ENCODE data around the gene RARRES1. TPM values are rescaled to one million over a fixed set of nuclear protein-coding genes. Genes with fewer than 3 reads are reported as not detected.

The RARRES1 gene
- total RNA-seq, 1 experiment from 2014 or later: 20.5 TPM

DNA sequence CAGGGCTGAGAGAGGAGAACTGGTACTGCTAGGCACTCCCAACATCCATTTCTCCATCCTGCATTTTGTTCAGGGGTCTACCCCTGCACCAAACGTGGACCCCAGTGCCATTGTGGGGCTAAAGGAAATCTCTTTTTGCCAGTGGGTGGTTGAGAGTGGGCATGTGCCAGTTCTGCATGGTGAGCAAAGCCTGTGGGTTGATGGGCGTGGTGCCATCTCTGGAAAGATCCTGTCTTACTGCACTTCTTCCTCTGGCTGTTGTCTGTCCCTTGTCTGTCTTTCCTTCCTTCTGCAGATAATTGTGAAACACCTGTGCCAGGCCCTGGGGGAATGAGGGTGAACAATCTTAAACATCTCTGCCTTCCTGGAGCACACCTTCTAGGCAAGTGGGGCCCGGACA, 1.4 kb upstream of the RARRES1 start:
- intact Hi-C loops (cut with micrococcal nuclease; ENCODE audit: unreplicated experiment): no loop called here
- no TSS peak for BruUV-seq (replicated peaks)

DNA sequence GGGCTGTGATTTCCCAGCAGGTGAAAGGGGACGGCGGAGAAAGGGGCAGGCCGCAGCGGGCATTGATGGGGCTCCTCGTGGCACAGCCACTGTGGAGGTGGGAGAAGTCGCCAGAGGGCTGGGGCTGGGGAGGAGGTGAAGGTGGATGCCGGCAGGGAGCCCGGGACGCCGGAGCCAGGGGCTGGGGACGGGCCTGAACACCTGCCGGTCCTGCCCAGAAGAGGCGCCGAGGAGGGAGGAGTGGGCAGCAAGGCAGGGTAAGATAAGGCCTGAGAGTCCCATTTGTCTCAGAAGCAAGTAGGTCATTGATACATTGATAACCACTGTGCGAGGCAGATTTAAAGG, 571 bp upstream of the RARRES1 start:
- DNase-seq: peak in 1 of 2 experiments; percentile 6
- Histone ChIP-seq H2AFZ (peak overlapping the region; percentile 80), H3K9me3 (ENCODE audit: insufficient read depth, low read depth) (no peaks in the 10 kb centered on the region), H3K4me3 (peak overlapping the region; percentile 58), H3F3A (ENCODE audit: insufficient read depth, low read depth) (peaks cover 19% of the 10 kb centered on the region), H3K4me2 (peak overlapping the region; percentile 81), H3K9me2 (ENCODE audit: insufficient read depth) (no peaks in the 10 kb centered on the region), H3K4me1 (replicated peaks; ENCODE audit: insufficient read depth) (peaks cover 36% of the 10 kb centered on the region), H3K27ac (peak overlapping the region; percentile 65), H4K20me1 (ENCODE audit: insufficient read depth) (no peaks in the 10 kb centered on the region), H3K27me3 (ENCODE audit: insufficient read depth, low read depth) (no peaks in the 10 kb centered on the region), H3K36me3 (ENCODE audit: low read depth) (0 out of 2 replicates have a peak, but pooled peaks cover 8% of the 10 kb centered on the region), H3K79me2 (ENCODE audit: low read depth) (peaks cover 39% of the 10 kb centered on the region)
- TF ChIP-seq, protein P1, sequence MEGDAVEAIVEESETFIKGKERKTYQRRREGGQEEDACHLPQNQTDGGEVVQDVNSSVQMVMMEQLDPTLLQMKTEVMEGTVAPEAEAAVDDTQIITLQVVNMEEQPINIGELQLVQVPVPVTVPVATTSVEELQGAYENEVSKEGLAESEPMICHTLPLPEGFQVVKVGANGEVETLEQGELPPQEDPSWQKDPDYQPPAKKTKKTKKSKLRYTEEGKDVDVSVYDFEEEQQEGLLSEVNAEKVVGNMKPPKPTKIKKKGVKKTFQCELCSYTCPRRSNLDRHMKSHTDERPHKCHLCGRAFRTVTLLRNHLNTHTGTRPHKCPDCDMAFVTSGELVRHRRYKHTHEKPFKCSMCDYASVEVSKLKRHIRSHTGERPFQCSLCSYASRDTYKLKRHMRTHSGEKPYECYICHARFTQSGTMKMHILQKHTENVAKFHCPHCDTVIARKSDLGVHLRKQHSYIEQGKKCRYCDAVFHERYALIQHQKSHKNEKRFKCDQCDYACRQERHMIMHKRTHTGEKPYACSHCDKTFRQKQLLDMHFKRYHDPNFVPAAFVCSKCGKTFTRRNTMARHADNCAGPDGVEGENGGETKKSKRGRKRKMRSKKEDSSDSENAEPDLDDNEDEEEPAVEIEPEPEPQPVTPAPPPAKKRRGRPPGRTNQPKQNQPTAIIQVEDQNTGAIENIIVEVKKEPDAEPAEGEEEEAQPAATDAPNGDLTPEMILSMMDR (conservative IDR thresholded peaks at IDR 0.05): no peak
- no peak for TF ChIP-seq EZH2 (IDR thresholded peaks at IDR 0.05; ENCODE audit: low read depth)
- intact Hi-C loops (cut with micrococcal nuclease; ENCODE audit: unreplicated experiment): no loop called here
- no TSS peak for BruUV-seq (replicated peaks)
- ChIA-PET CTCF (no interaction called here), POLR2A (ENCODE audit: unreplicated experiment) (no interaction called here)

More for the DNA sequence above, 1.4 kb upstream of the RARRES1 start:
- Histone ChIP-seq H2AFZ (no peak overlapping the region), H4K20me1 (ENCODE audit: insufficient read depth) (no peaks in the 10 kb centered on the region), H3K4me2 (peak overlapping the region; percentile 81), H3K9me3 (ENCODE audit: insufficient read depth, low read depth) (no peaks in the 10 kb centered on the region), H3K27me3 (ENCODE audit: insufficient read depth, low read depth) (no peaks in the 10 kb centered on the region), H3K4me3 (no peak overlapping the region), H3K36me3 (ENCODE audit: low read depth) (0 out of 2 replicates have a peak, but pooled peaks cover 8% of the 10 kb centered on the region), H3K27ac (no peak overlapping the region; the same call in 1 of the 2 replicates), H3F3A (ENCODE audit: insufficient read depth, low read depth) (peaks cover 12% of the 10 kb centered on the region), H3K79me2 (ENCODE audit: low read depth) (peaks cover 30% of the 10 kb centered on the region), H3K4me1 (replicated peaks; ENCODE audit: insufficient read depth) (peaks cover 28% of the 10 kb centered on the region), H3K9me2 (ENCODE audit: insufficient read depth) (no peaks in the 10 kb centered on the region)
- POLR2A ChIA-PET (ENCODE audit: unreplicated experiment): no interaction called here
- DNase-seq: peak in 1 of 2 experiments; percentile 28
- CTCF ChIA-PET: no interaction called here
- TF ChIP-seq, protein P1 (conservative IDR thresholded peaks at IDR 0.05): no peak
- no peak for TF ChIP-seq EZH2 (IDR thresholded peaks at IDR 0.05; ENCODE audit: low read depth)

DNA sequence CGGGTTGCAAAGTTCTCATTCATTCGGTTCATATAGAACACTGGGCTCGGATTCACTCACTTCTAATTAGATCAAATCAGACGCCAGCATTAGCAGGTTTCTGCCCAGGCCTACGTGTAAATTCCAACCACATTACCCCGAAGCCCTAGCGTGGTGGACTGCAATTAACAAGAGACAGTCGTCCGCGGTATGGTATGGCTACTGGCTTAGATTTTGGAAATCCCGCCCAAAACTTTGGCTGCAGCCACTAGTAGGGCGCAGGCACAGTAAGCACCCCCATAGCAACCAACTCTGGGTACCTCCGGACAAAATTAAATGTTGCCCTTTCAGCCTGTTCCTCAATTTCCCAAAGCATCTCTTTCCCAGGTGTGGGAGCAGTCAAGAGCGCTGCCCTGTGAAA, 771 bp downstream of the RARRES1 start:
- peak in 1 of 2 experiments; percentile 44 for DNase-seq
- Histone ChIP-seq H3K4me2 (peak overlapping the region; percentile 81), H3K27me3 (ENCODE audit: insufficient read depth, low read depth) (no peaks in the 10 kb centered on the region), H3K9me3 (ENCODE audit: insufficient read depth, low read depth) (no peaks in the 10 kb centered on the region), H3K4me1 (replicated peaks; ENCODE audit: insufficient read depth) (peaks cover 50% of the 10 kb centered on the region), H2AFZ (peak overlapping the region; percentile 30; the same call in 1 of the 2 replicates), H3K9me2 (ENCODE audit: insufficient read depth) (no peaks in the 10 kb centered on the region), H3K36me3 (ENCODE audit: low read depth) (0 out of 2 replicates have a peak, but pooled peaks cover 13% of the 10 kb centered on the region), H3F3A (ENCODE audit: insufficient read depth, low read depth) (peaks cover 29% of the 10 kb centered on the region), H3K27ac (peak overlapping the region; percentile 65), H4K20me1 (ENCODE audit: insufficient read depth) (no peaks in the 10 kb centered on the region), H3K4me3 (peak overlapping the region; percentile 58), H3K79me2 (ENCODE audit: low read depth) (peaks cover 50% of the 10 kb centered on the region)
- no peak for TF ChIP-seq EZH2 (IDR thresholded peaks at IDR 0.05; ENCODE audit: low read depth)
- TF ChIP-seq, protein P1 (conservative IDR thresholded peaks at IDR 0.05): no peak
- ChIA-PET CTCF (interaction anchor here (0.5 kb wide), 1 partner anchor 25 kb away, joined by 7 read pairs; no protein-coding TSS in a partner anchor), POLR2A (ENCODE audit: unreplicated experiment) (no interaction called here)
- intact Hi-C loops (cut with micrococcal nuclease; ENCODE audit: unreplicated experiment): no loop called here
- no TSS peak for BruUV-seq (replicated peaks)
